AG04449 (cell line): ENCODE results near the gene KIF3C.

Experiments used
- CTCF ChIA-PET: fragments of 350-600 bp; formaldehyde crosslinking; extraction: SDS; loops from one replicate; lab custom pipeline; 2021; ENCODE audit warnings: antibody characterized with exemption; lab: Yijun Ruan, JAX
- POLR2A ChIA-PET: fragments of 400-600, 350-600 bp; formaldehyde crosslinking; extraction: SDS; loops from one replicate; lab custom pipeline; 2020; ENCODE audit warnings: antibody characterized with exemption, inconsistent platforms; lab: Yijun Ruan, JAX
- DNase-seq: peaks from one replicate; pipeline ENCODE4 v3.0.0-alpha.2; 2010; ENCODE audit warnings: low read depth, low spot score
- H3K4me3 ChIP-seq: 2 replicates; pipeline ENCODE4 v1.5.1; 2011; ENCODE audit warnings: low read depth, mild to moderate bottlenecking, control low read depth, low read length
- CTCF ChIP-seq: IDR thresholded peaks from one replicate; pipeline ENCODE4 v1.5.1; 2011; ENCODE audit warnings: mild to moderate bottlenecking, moderate library complexity, low read length, control low read depth, inconsistent platforms; ENCODE audit not compliant: insufficient read depth; ENCODE audit errors: missing control alignments

KIF3C gene

GRCh38 chr2:25980951-25981350 lies 1.3 kb downstream of the KIF3C start:
- H3K4me3 ChIP-seq: peak overlapping the region; percentile 72
- no peak for TF ChIP-seq CTCF
- ChIA-PET CTCF (interaction anchor here (0.8 to 4.9 kb wide), 9 partner anchors 10 to 349 kb away, joined by 3 to 27 read pairs (median 4); no protein-coding TSS in a partner anchor), POLR2A (no interaction called here)
- DNase-seq: no peak

GRCh38 chr2:25980076-25980887 lies 2.0 kb downstream of the KIF3C start:
- ChIA-PET CTCF (interaction anchor here (1.1 to 4.9 kb wide), 6 partner anchors 11 to 350 kb away, joined by 3 to 27 read pairs (median 4); no protein-coding TSS in a partner anchor), POLR2A (no interaction called here)
- no peak for DNase-seq
- no peak overlapping the region; the same call in 1 of the 2 replicates for H3K4me3 ChIP-seq
- TF ChIP-seq CTCF: no peak

GRCh38 chr2:25979001-25979400 lies 3.3 kb downstream of the KIF3C start:
- POLR2A ChIA-PET: no interaction called here
- no peak for DNase-seq
- no peak overlapping the region for H3K4me3 ChIP-seq

GRCh38 chr2:25977768-25978167 lies 4.5 kb downstream of the KIF3C start:
- TF ChIP-seq CTCF: no peak
- no peak for DNase-seq
- H3K4me3 ChIP-seq: no peak overlapping the region
- CTCF ChIA-PET: interaction anchor here (0.8 to 2.6 kb wide), 7 partner anchors 10 to 207 kb away, joined by 3 to 11 read pairs (median 4); no protein-coding TSS in a partner anchor
- POLR2A ChIA-PET: no interaction called here

More at GRCh38 chr2:25979001-25979400, 3.3 kb downstream of the KIF3C start:
- TF ChIP-seq CTCF: no peak
- CTCF ChIA-PET: interaction anchor here (0.6 to 4.9 kb wide), 11 partner anchors 9 to 206 kb away, joined by 3 to 27 read pairs (median 4); no protein-coding TSS in a partner anchor

- ChIA-PET CTCF (interaction anchor here (0.8 to 2.6 kb wide), 7 partner anchors 10 to 207 kb away, joined by 3 to 11 read pairs (median 4); no protein-coding TSS in a partner anchor), POLR2A (no interaction called here)
- no peak overlapping the region for H3K4me3 ChIP-seq
- TF ChIP-seq CTCF: no peak
- DNase-seq: no peak
These were observed 5.1 kb downstream of the KIF3C start for GRCh38 chr2:25976983-25977741.
